Measurements from ENCODE around the gene FAT3. TPM values are rescaled to one million over a fixed set of nuclear protein-coding genes. Genes with fewer than 3 reads are reported as not detected.

The FAT3 gene
- total RNA-seq (ENCODE audit: unreplicated experiment): 17.6 TPM
- long read RNA-seq: 0 reads

DNA sequence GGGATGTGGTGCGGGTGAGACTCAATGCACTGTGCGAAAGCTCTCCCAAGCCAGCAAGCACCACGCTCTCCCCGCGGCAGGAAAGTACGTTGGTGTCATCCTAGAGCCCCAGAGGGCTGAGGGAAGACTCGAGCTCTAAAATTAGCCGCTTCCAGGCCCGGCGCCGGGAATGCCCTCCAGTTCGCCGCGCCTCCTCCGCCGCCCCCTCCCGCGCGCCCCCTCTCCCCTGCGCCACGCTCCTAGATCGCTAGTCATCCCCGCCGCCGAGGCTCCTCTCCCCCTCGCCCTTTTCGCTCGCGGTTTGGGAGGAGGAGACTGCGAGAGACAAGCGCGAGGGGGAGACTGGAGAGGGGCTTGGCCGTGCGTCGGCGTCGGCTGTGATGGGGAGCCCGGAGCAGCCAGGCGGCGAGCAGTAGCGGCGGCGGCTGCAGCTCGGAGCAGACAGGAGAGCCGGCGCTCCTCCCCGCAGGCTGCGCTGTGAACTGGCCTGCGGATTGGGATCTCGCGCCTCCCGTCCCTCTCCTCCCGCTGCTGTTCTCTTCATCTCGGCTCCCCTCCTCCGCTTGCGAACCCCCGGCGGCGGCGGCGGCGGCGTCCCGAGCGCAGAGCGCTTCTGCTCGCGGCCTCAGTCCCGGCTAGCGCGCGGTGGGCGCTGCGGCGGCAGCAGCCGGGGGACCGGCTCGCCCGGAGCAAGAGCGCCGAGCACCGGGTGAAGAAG lies at the start of gene FAT3:
FAT3 (plus strand) TSS at position 412 of the 718 bp plus-strand sequence. CDS start 127,295 bp downstream, outside the sequence.
- H3K27ac Mint-ChIP-seq (ENCODE audit: unreplicated experiment): peak within 1 kb of the TSS; percentile 75
- peaks cover 22% of the 10 kb centered on the region for H3K4me1 Mint-ChIP-seq (ENCODE audit: unreplicated experiment)
- H3K36me3 Mint-ChIP-seq (ENCODE audit: low read depth, unreplicated experiment): peaks cover 7% of the 10 kb centered on the region
- H3K9me3 Mint-ChIP-seq (ENCODE audit: unreplicated experiment): no peaks in the 10 kb centered on the region
- TF ChIP-seq, protein P1, sequence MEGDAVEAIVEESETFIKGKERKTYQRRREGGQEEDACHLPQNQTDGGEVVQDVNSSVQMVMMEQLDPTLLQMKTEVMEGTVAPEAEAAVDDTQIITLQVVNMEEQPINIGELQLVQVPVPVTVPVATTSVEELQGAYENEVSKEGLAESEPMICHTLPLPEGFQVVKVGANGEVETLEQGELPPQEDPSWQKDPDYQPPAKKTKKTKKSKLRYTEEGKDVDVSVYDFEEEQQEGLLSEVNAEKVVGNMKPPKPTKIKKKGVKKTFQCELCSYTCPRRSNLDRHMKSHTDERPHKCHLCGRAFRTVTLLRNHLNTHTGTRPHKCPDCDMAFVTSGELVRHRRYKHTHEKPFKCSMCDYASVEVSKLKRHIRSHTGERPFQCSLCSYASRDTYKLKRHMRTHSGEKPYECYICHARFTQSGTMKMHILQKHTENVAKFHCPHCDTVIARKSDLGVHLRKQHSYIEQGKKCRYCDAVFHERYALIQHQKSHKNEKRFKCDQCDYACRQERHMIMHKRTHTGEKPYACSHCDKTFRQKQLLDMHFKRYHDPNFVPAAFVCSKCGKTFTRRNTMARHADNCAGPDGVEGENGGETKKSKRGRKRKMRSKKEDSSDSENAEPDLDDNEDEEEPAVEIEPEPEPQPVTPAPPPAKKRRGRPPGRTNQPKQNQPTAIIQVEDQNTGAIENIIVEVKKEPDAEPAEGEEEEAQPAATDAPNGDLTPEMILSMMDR (IDR thresholded peaks at IDR 0.05; ENCODE audit: unreplicated experiment): no peak
- DNase-seq (ENCODE audit: low spot score): peak; percentile 62
- peaks cover 26% of the 10 kb centered on the region for H3K27me3 Mint-ChIP-seq (ENCODE audit: unreplicated experiment)
- peak within 1 kb of the TSS; percentile 95 for H3K4me3 Mint-ChIP-seq (ENCODE audit: unreplicated experiment)

DNA sequence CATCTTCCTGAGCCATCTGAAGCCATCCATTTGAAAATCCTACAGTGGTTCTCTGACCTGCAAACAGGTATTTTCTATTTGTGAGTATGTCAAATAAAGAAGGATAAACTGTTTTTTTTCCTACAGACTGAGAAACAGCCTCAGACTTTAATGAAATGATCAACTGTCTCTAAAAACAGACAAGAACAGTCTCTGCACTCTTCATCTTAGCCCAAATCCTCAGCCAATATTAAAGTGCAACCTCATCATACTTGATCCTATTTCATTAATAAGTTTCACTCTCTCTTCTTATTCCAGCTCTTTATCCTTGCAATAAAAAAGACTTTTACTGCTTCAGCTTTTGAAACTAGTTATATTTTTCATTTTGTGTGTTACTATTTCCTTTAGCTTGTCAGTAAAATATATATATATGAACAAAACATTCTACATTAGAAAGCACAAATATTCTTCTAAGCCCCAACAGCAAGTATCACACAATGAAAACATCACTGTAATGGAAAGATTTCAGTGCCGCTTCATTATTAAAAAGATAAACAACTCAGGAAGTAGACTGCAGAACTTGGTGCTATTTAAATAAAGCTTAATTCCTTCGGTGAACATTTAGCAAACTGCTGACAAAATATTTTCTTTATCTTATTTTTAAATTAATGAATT lies 45.5 kb upstream of the FAT3 start:
- Mint-ChIP-seq H3K36me3 (ENCODE audit: low read depth, unreplicated experiment) (no peaks in the 10 kb centered on the region), H3K4me3 (ENCODE audit: unreplicated experiment) (no peak overlapping the region), H3K9me3 (ENCODE audit: unreplicated experiment) (no peaks in the 10 kb centered on the region), H3K4me1 (ENCODE audit: unreplicated experiment) (peaks cover 4% of the 10 kb centered on the region), H3K27ac (ENCODE audit: unreplicated experiment) (no peak overlapping the region), H3K27me3 (ENCODE audit: unreplicated experiment) (no peaks in the 10 kb centered on the region)
- no peak for DNase-seq (ENCODE audit: low spot score)
- TF ChIP-seq, protein P1 (IDR thresholded peaks at IDR 0.05; ENCODE audit: unreplicated experiment): no peak

DNA sequence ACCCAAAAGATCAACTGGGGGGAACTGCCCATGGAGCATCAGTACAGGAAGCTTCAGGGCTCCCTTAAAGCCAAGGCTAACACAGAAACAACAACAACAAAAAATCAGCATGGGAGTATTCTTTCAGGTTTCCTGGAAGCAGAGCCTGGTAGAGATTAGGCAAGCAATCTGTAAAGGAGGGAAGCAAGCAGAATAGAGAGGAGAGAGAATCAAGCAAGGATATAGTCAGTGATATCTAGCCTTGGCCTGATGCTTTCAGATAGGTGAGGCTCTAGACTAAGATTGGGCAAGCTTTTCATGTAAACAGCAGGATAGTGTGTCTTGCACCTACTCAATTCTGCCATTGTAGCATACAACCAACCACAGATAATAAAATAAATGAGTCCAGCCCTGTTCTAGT lies 44.4 kb upstream of the FAT3 start:
- Mint-ChIP-seq H3K4me1 (ENCODE audit: unreplicated experiment) (peaks cover 4% of the 10 kb centered on the region), H3K27me3 (ENCODE audit: unreplicated experiment) (no peaks in the 10 kb centered on the region), H3K36me3 (ENCODE audit: low read depth, unreplicated experiment) (no peaks in the 10 kb centered on the region), H3K27ac (ENCODE audit: unreplicated experiment) (no peak overlapping the region), H3K4me3 (ENCODE audit: unreplicated experiment) (no peak overlapping the region), H3K9me3 (ENCODE audit: unreplicated experiment) (no peaks in the 10 kb centered on the region)
- TF ChIP-seq, protein P1 (IDR thresholded peaks at IDR 0.05; ENCODE audit: unreplicated experiment): no peak
- no peak for DNase-seq (ENCODE audit: low spot score)

DNA sequence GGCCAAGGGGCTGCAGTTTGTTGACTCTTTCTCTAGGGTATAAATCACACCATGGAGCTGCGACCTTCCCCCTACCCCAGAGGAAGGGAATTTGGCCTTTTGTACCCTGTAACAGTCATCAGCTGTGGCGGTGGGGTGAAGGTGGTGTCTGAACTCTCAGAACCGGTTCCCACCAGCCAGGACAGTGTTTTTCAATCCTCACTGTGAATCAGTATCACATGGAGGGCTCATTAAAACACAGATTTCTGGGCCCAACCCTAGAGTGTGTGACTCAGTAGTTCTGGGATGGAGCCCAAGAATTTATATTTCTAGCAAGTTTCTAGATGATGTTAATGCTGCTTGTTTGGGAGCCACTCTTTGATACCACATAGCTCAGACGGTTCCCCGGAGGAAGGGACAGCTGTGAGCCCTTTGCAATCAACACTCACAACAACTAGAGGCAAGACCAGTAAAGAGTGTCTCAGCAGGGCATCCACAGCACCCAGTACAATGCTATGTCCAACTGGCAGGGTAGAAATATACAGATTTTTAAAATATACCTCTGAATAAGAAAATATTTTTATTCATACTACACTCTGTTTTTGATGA lies 43.9 kb upstream of the FAT3 start:
- TF ChIP-seq, protein P1 (IDR thresholded peaks at IDR 0.05; ENCODE audit: unreplicated experiment): no peak
- Mint-ChIP-seq H3K4me1 (ENCODE audit: unreplicated experiment) (peaks cover 4% of the 10 kb centered on the region), H3K4me3 (ENCODE audit: unreplicated experiment) (no peak overlapping the region), H3K9me3 (ENCODE audit: unreplicated experiment) (no peaks in the 10 kb centered on the region), H3K27me3 (ENCODE audit: unreplicated experiment) (no peaks in the 10 kb centered on the region), H3K36me3 (ENCODE audit: low read depth, unreplicated experiment) (no peaks in the 10 kb centered on the region), H3K27ac (ENCODE audit: unreplicated experiment) (no peak overlapping the region)
- DNase-seq (ENCODE audit: low spot score): no peak
